Parathyroid adenoma (tissue), 2 donors: ENCODE data around the gene DGUOK.

ENCODE experiments used
- H2AFZ ChIP-seq: fragments of 300-600 bp; sonication (generic); one replicate; pipeline ENCODE4 v1.7.0; 2017; ENCODE audit warnings: antibody characterized with exemption, mild to moderate bottlenecking
- H3K27ac ChIP-seq: fragments of 300-600 bp; sonication (generic); one replicate; pipeline ENCODE4 v1.7.0; 2017
- H3K27me3 ChIP-seq: fragments of 300-600 bp; sonication (generic); one replicate; pipeline ENCODE4 v1.7.0; 2017; ENCODE audit warnings: low read length; ENCODE audit not compliant: control insufficient read depth, insufficient read depth
- H3K36me3 ChIP-seq: fragments of 300-600 bp; sonication (generic); one replicate; pipeline ENCODE4 v1.7.0; 2017; ENCODE audit warnings: low read length; ENCODE audit not compliant: control insufficient read depth, insufficient read depth
- H3K4me1 ChIP-seq: fragments of 300-600 bp; sonication (generic); one replicate; pipeline ENCODE4 v1.7.0; 2017; ENCODE audit warnings: control low read depth
- H3K4me2 ChIP-seq: fragments of 300-600 bp; sonication (generic); one replicate; pipeline ENCODE4 v1.7.0; 2017; ENCODE audit warnings: low read length
- H3K4me3 ChIP-seq: fragments of 300-600 bp; sonication (generic); one replicate; pipeline ENCODE4 v1.7.0; 2017; ENCODE audit warnings: low read depth, low read length
- H3K79me2 ChIP-seq: fragments of 300-600 bp; sonication (generic); one replicate; pipeline ENCODE4 v1.7.0; 2017; ENCODE audit warnings: control low read depth
- H3K9ac ChIP-seq: fragments of 300-600 bp; sonication (generic); one replicate; pipeline ENCODE4 v1.7.0; 2017; ENCODE audit warnings: mild to moderate bottlenecking
- H3K9me3 ChIP-seq: fragments of 300-600 bp; sonication (generic); one replicate; pipeline ENCODE4 v1.7.0; 2017; ENCODE audit warnings: low read length; ENCODE audit not compliant: control insufficient read depth
- TF ChIP-seq, protein P1 (sequence below): fragments of 300-600 bp; sonication (generic); IDR thresholded peaks from one replicate; pipeline ENCODE4 v1.7.0; 2017; ENCODE audit warnings: antibody characterized with exemption, mild to moderate bottlenecking
- donor health status: primary hyperparathyroidism.

Gene DGUOK

DNA sequence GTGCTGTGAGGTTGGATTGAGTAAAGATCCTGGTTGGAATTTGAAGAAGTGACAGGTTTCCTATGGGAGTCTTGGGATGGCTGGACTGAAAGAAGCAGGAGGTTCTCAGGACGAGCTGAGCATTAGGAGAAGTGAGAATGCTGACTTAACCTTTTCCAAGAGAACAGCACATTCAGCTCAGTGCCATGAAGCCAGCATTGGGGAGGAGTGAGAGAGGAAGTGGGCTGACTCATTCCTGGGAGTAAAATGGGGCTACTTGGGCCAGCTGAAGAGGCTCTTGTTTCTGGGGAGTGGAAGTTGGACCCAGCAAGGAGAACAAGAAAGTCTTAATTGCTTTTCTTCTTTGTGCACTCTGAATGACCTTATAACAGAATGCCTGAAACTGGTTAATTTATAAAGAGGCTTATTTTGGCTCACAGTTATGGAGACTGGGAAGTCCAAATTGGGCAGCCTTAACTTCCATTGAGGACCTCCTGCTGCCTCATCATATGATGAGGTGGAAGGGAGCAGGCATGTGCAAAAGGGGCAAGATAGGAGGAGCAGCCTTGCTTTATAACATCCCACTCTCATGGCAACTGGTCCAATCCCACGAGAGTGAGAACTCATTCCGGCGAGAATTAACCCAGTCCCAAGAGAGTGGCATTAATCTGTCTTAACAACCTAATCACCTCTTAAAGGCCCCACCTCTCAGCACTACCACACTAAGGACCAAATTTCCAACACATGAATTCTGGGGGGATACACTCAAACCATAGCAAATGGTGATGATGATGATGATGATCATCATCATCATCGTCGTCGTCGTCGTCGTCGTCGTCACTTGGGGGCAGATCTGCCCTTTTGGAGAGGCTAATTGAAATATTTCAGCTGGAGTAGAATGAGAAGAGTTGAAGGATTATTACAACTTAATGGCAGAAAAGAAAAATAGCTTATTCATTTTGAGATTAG is 26.1 kb downstream of the DGUOK start:
- Histone ChIP-seq H3K4me2 (no peak overlapping the region), H3K4me1 (peaks cover 10% of the 10 kb centered on the region), H3K27me3 (no peaks in the 10 kb centered on the region), H3K9me3 (no peaks in the 10 kb centered on the region), H3K79me2 (peaks cover 6% of the 10 kb centered on the region), H3K36me3 (no peaks in the 10 kb centered on the region), H3K27ac (no peak overlapping the region), H2AFZ (no peak overlapping the region), H3K4me3 (no peak overlapping the region), H3K9ac (no peak overlapping the region)
- TF ChIP-seq, protein P1, sequence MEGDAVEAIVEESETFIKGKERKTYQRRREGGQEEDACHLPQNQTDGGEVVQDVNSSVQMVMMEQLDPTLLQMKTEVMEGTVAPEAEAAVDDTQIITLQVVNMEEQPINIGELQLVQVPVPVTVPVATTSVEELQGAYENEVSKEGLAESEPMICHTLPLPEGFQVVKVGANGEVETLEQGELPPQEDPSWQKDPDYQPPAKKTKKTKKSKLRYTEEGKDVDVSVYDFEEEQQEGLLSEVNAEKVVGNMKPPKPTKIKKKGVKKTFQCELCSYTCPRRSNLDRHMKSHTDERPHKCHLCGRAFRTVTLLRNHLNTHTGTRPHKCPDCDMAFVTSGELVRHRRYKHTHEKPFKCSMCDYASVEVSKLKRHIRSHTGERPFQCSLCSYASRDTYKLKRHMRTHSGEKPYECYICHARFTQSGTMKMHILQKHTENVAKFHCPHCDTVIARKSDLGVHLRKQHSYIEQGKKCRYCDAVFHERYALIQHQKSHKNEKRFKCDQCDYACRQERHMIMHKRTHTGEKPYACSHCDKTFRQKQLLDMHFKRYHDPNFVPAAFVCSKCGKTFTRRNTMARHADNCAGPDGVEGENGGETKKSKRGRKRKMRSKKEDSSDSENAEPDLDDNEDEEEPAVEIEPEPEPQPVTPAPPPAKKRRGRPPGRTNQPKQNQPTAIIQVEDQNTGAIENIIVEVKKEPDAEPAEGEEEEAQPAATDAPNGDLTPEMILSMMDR, result no peak

DNA sequence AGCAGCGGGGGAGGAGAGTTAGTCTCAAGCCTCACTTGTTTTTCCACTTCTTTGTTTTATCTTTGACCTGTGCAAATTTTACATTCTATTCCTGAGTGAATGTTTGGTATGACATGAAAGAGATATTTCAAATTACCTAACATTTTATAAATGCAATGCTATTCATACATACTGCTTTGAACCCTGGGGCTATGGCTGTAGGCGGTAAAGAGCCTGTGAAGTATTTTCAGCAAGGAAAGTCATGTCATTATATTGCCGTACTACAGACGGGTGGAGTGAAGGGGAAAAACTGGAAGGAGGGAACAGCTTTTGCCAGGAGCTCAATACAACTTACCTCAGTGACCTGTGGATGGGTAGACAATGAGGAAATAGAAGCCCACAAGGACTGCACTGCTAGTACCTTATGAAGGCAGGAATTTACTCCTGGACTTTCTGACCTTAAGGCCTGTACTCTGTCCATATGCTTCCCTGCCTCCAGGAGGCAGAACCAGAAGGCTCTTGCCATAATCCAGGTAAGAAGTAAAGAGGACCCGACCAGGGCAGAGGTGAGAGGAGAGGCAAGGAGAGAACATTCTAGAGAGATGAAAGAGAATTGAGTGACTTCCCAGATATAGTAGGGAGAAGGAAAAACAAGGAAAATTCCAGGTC is 29.7 kb downstream of the DGUOK start:
- Histone ChIP-seq H3K9me3 (no peaks in the 10 kb centered on the region), H3K27me3 (no peaks in the 10 kb centered on the region), H3K4me1 (no peaks in the 10 kb centered on the region), H3K9ac (no peak overlapping the region), H3K4me3 (no peak overlapping the region), H3K4me2 (no peak overlapping the region), H3K36me3 (no peaks in the 10 kb centered on the region), H2AFZ (no peak overlapping the region), H3K27ac (no peak overlapping the region), H3K79me2 (no peaks in the 10 kb centered on the region)
- TF ChIP-seq, protein P1, result no peak

DNA sequence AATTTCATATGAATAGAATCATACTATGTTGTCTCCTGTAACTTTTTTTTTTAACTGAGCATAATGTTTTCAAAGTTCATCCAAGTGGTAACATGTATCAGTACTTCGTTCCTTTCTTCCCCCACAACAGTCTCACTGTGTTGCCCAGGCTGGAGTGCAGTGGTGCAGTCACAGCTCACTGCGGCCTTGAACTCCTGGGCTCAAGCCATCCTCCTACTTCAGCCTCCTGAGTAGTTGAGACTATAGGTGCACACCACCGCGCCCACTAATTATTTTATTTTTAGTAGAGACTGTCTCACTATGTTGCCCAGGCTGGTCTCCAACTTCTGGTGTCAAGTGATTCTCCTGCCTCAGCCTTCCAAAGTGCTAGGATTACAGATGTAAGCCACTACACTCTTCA is 34.6 kb downstream of the DGUOK start:
- Histone ChIP-seq H3K9ac (no peak overlapping the region), H3K4me2 (no peak overlapping the region), H2AFZ (no peak overlapping the region), H3K27me3 (no peaks in the 10 kb centered on the region), H3K27ac (no peak overlapping the region), H3K79me2 (no peaks in the 10 kb centered on the region), H3K9me3 (no peaks in the 10 kb centered on the region), H3K36me3 (no peaks in the 10 kb centered on the region), H3K4me3 (no peak overlapping the region), H3K4me1 (no peaks in the 10 kb centered on the region)
- TF ChIP-seq, protein P1, result no peak

DNA sequence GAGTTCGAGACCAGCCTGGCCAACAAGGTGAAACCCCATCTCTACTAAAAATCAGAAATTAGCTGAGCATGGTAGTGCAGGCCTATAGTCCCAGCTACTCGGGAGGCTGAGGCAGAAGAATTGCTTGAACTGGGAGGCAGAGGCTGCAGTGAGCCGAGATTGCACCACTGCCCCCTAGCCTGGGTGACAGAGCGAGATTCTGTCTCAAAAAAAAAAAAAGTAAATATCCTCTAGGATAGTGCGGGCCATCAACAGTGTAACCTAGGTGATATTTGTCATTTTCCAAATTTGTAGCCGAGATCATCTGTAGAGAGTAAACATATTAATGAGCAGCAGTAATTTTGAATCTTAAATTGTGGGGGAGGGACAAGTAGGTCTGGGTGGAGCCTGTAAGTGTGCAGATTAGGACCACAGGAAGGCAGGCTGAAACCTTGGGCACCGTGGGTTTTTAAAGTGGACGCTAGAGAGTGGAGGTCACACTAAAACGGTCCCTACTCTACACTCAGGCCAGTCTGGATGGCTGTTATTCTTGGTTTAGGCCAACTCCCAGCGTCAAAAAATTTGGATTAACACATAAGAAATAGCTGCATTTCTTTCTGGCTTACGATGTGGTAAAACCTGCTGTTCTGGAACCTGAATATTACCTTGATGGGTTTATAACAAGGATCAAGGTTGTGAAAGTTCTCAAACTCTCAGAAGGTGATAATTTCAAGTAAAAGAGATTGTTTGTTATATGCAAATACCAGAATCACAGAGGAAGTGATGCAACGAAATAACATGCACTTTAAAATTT is 35.3 kb downstream of the DGUOK start:
- H3K27ac ChIP-seq, result no peak overlapping the region
- no peak overlapping the region for H3K9ac ChIP-seq
- H3K79me2 ChIP-seq, result no peaks in the 10 kb centered on the region
- H2AFZ ChIP-seq, result no peak overlapping the region
- H3K4me2 ChIP-seq, result no peak overlapping the region
- no peaks in the 10 kb centered on the region for H3K27me3 ChIP-seq
- no peaks in the 10 kb centered on the region for H3K9me3 ChIP-seq
- H3K4me1 ChIP-seq, result no peaks in the 10 kb centered on the region
- no peak overlapping the region for H3K4me3 ChIP-seq
- no peaks in the 10 kb centered on the region for H3K36me3 ChIP-seq
- TF ChIP-seq, protein P1, result no peak
